HepG2 (cell line): ENCODE data around the gene RASSF7. TPM values are rescaled to one million over a fixed set of nuclear protein-coding genes. Genes with fewer than 3 reads are reported as not detected.

Source experiments
- FLYWCH1 ChIP-seq: sonication (generic); formaldehyde crosslinking; IDR thresholded peaks from 2 replicates; pipeline ENCODE4 v1.8.1; 2023; ENCODE audit warnings: mild to moderate bottlenecking, missing genetic modification reagents
- KLF11 ChIP-seq: IDR thresholded peaks from 2 replicates; pipeline ENCODE4 v1.6.1; 2016; ENCODE audit warnings: missing compliant biosample characterization
- ONECUT2 ChIP-seq: sonication (generic); formaldehyde crosslinking; IDR thresholded peaks from 2 replicates; pipeline ENCODE4 v1.4.0; 2020; ENCODE audit warnings: missing genetic modification reagents
- STAG1 ChIP-seq: sonication (generic); formaldehyde crosslinking; IDR thresholded peaks from 2 replicates; pipeline ENCODE4 v1.4.0; 2020; ENCODE audit warnings: missing genetic modification reagents
- ZBTB21 ChIP-seq: sonication (generic); formaldehyde crosslinking; IDR thresholded peaks from 2 replicates; pipeline ENCODE4 v1.4.0; 2020; ENCODE audit warnings: missing genetic modification reagents
- ZFP82 ChIP-seq: sonication (generic); formaldehyde crosslinking; IDR thresholded peaks from 2 replicates; pipeline ENCODE4 v1.5.1; 2020; ENCODE audit warnings: mild to moderate bottlenecking, missing genetic modification reagents, borderline replicate concordance
- ZNF225 ChIP-seq: sonication (generic); formaldehyde crosslinking; IDR thresholded peaks from 2 replicates; pipeline ENCODE4 v1.4.0; 2020; ENCODE audit warnings: mild to moderate bottlenecking, missing genetic modification reagents
- ZNF530 ChIP-seq: sonication (generic); formaldehyde crosslinking; IDR thresholded peaks from 2 replicates; pipeline ENCODE4 v1.5.0; 2020; ENCODE audit warnings: low read depth, mild to moderate bottlenecking, missing genetic modification reagents
- ZNF724P ChIP-seq: sonication (generic); formaldehyde crosslinking; IDR thresholded peaks from 2 replicates; pipeline ENCODE4 v1.8.0; 2022; ENCODE audit warnings: missing genetic modification reagents, borderline replicate concordance
- polyA plus RNA-seq, 8 experiments: library from polyadenylated mRNA; depleted of rRNA in 3 of 8; stranded (reverse) in 7 of 8; unstranded in 1 of 8; fragments of >200 nt; fragmentation: Illumina TruSeq in 4 of 8; extraction: Trizol in 4 of 8; gene quantifications; 2 replicates each; pipeline versions ENCODE4 v1.2.1 to v1.2.3, GENCODE V29; 2011 to 2016; ENCODE audit warnings: low read depth in 4 of 8, missing spikeins in 1 of 8, mixed read lengths in 1 of 8; ENCODE audit not compliant: insufficient read depth in 1 of 8
- total RNA-seq, 5 experiments: library from RNA; depleted of rRNA; stranded (reverse); fragments of >200 nt; fragmentation: Illumina TruSeq; extraction: Trizol; gene quantifications; 2 replicates each; pipeline ENCODE4 v1.2.3, GENCODE V29; 2016; ENCODE audit warnings: low read depth in 1 of 5
- TF ChIP-seq, protein P1 (sequence below), 2 experiments: fragments of 450-650 bp in 1 of 2; sonication (generic) in 1 of 2; formaldehyde crosslinking in 1 of 2; IDR thresholded peaks; 2 replicates each; pipeline versions ENCODE4 v1.6.1 to v1.8.0; 2016 to 2022; ENCODE audit warnings: antibody characterized with exemption in 1 of 2, mild to moderate bottlenecking in 1 of 2, missing genetic modification reagents in 1 of 2
- TF ChIP-seq, protein P2 (sequence below): sonication (generic); formaldehyde crosslinking; IDR thresholded peaks from 2 replicates; pipeline ENCODE4 v1.5.0; 2020; ENCODE audit warnings: mild to moderate bottlenecking, missing genetic modification reagents
- TF ChIP-seq, protein P3 (sequence below): sonication (generic); formaldehyde crosslinking; IDR thresholded peaks from 2 replicates; pipeline ENCODE4 v1.4.0; 2020; ENCODE audit warnings: missing genetic modification reagents, mild to moderate bottlenecking, borderline replicate concordance
- TF ChIP-seq, protein P4 (sequence below): sonication (generic); formaldehyde crosslinking; IDR thresholded peaks from 2 replicates; pipeline ENCODE4 v1.5.0; 2020; ENCODE audit warnings: missing genetic modification reagents, mild to moderate bottlenecking, borderline replicate concordance
- TF ChIP-seq, protein P5 (sequence below): sonication (generic); formaldehyde crosslinking; IDR thresholded peaks from 2 replicates; pipeline ENCODE4 v1.8.1; 2023; ENCODE audit warnings: mild to moderate bottlenecking, missing genetic modification reagents, borderline replicate concordance
- TF ChIP-seq, protein P6 (sequence below): IDR thresholded peaks from 2 replicates; pipeline ENCODE4 v1.6.1; 2016

The RASSF7 gene
- total and polyA plus RNA-seq, 2 of the 13 experiments (the other 11 are each of a cell fraction or from before 2014, with no cell fraction given), result 20.2 to 28.6 TPM

DNA sequence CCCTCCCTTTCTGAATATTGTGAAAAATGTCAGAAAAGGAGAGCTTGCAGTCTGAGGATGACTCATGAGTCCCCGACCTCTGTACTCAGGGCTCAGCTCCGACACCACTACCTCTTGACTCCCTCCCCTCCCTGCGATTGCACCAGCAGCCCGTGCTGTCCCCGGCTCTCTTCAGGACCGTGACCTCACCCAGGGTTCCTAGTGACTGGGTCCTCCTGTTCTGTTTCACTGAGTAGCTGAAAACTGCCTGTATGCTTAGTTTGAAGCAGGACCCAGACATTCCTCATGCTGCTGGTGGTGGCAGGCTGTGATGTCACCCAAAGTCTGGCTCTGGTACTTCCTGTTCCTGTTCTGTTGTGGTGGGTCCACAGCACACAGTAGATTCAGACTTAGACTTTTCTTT is 27.2 kb downstream of the RASSF7 start (continued):
- TF ChIP-seq, protein P1, sequence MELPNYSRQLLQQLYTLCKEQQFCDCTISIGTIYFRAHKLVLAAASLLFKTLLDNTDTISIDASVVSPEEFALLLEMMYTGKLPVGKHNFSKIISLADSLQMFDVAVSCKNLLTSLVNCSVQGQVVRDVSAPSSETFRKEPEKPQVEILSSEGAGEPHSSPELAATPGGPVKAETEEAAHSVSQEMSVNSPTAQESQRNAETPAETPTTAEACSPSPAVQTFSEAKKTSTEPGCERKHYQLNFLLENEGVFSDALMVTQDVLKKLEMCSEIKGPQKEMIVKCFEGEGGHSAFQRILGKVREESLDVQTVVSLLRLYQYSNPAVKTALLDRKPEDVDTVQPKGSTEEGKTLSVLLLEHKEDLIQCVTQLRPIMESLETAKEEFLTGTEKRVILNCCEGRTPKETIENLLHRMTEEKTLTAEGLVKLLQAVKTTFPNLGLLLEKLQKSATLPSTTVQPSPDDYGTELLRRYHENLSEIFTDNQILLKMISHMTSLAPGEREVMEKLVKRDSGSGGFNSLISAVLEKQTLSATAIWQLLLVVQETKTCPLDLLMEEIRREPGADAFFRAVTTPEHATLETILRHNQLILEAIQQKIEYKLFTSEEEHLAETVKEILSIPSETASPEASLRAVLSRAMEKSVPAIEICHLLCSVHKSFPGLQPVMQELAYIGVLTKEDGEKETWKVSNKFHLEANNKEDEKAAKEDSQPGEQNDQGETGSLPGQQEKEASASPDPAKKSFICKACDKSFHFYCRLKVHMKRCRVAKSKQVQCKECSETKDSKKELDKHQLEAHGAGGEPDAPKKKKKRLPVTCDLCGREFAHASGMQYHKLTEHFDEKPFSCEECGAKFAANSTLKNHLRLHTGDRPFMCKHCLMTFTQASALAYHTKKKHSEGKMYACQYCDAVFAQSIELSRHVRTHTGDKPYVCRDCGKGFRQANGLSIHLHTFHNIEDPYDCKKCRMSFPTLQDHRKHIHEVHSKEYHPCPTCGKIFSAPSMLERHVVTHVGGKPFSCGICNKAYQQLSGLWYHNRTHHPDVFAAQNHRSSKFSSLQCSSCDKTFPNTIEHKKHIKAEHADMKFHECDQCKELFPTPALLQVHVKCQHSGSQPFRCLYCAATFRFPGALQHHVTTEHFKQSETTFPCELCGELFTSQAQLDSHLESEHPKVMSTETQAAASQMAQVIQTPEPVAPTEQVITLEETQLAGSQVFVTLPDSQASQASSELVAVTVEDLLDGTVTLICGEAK (IDR thresholded peaks at IDR 0.05), result no peak
- TF ChIP-seq, protein P1 (CRISPR knock-in tag; IDR thresholded peaks at IDR 0.05), result no peak
- no peak for TF ChIP-seq ZNF530 (CRISPR knock-in tag)
- TF ChIP-seq ZFP82, result no peak
- peak; percentile 92 for TF ChIP-seq ZBTB21 (CRISPR knock-in tag)
- TF ChIP-seq, protein P2, sequence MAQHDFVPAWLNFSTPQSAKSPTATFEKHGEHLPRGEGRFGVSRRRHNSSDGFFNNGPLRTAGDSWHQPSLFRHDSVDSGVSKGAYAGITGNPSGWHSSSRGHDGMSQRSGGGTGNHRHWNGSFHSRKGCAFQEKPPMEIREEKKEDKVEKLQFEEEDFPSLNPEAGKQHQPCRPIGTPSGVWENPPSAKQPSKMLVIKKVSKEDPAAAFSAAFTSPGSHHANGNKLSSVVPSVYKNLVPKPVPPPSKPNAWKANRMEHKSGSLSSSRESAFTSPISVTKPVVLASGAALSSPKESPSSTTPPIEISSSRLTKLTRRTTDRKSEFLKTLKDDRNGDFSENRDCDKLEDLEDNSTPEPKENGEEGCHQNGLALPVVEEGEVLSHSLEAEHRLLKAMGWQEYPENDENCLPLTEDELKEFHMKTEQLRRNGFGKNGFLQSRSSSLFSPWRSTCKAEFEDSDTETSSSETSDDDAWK, result no peak
- no peak for TF ChIP-seq FLYWCH1 (CRISPR knock-in tag)
- TF ChIP-seq ONECUT2 (CRISPR knock-in tag), result no peak
- no peak for TF ChIP-seq ZNF724P (CRISPR knock-in tag)
- TF ChIP-seq ZNF225 (CRISPR knock-in tag), result no peak
- TF ChIP-seq, protein P3, sequence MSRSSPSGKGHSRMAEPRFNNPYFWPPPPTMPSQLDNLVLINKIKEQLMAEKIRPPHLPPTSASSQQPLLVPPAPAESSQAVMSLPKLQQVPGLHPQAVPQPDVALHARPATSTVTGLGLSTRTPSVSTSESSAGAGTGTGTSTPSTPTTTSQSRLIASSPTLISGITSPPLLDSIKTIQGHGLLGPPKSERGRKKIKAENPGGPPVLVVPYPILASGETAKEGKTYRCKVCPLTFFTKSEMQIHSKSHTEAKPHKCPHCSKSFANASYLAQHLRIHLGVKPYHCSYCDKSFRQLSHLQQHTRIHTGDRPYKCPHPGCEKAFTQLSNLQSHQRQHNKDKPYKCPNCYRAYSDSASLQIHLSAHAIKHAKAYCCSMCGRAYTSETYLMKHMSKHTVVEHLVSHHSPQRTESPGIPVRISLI, result no peak
- TF ChIP-seq, protein P4, sequence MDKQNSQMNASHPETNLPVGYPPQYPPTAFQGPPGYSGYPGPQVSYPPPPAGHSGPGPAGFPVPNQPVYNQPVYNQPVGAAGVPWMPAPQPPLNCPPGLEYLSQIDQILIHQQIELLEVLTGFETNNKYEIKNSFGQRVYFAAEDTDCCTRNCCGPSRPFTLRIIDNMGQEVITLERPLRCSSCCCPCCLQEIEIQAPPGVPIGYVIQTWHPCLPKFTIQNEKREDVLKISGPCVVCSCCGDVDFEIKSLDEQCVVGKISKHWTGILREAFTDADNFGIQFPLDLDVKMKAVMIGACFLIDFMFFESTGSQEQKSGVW (CRISPR knock-in tag), result no peak
- peak; percentile 24; the same call in 1 of the 2 replicates for TF ChIP-seq STAG1 (CRISPR knock-in tag)
- TF ChIP-seq, protein P5, sequence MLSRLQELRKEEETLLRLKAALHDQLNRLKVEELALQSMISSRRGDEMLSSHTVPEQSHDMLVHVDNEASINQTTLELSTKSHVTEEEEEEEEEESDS, result no peak
- TF ChIP-seq, protein P6, sequence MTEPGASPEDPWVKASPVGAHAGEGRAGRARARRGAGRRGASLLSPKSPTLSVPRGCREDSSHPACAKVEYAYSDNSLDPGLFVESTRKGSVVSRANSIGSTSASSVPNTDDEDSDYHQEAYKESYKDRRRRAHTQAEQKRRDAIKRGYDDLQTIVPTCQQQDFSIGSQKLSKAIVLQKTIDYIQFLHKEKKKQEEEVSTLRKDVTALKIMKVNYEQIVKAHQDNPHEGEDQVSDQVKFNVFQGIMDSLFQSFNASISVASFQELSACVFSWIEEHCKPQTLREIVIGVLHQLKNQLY (CRISPR knock-in tag), result peak; percentile 56; the same call in 1 of the 2 replicates
- no peak for TF ChIP-seq KLF11 (CRISPR knock-in tag)
